HG03039 (cell line): ENCODE measurements around the gene TSC22D1.
"Not testable (repeated sequence)": the region's sequence is repeated elsewhere in the genome, so short reads cannot be mapped to it uniquely, and the experiment has no call there.

Experiments
- ATAC-seq: cut with Tn5 transposase; IDR thresholded peaks from one replicate; pipeline ENCODE4 v1.9.1; 2021; ENCODE audit warnings: mild to moderate bottlenecking, moderate library complexity; ENCODE audit not compliant: unreplicated experiment

TSC22D1 gene

DNA sequence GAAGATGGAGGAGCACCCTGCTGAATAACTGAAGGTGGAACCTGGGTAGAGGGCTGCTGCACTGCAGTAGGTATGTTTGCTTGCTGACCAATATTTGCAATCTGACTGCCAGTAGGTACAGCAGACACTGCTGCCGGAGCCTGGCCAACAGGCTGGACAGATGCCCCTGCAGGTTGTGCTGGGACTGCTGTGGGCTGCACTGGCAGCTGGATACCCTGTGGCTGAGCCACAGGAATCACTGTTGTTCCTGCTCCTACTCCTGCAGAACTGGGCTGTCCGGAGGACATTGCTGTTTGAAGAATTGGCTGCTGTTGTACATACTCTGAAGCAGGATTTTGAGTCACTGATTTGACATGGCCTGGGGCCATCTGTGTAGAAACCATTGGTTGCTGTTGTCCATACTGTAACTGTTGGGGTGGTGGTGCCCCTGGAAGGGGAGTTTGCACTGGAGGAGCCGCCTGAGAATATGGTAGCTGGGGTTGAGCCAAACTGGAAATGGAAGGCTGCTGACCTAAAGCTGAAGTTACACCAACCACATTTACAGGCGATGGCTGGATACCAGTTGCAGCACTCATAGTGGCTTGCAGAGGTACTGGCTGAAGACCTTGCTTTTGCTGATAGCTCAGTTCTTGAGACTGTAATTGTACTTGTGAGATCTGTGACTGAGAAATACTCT is 2.2 kb downstream of the TSC22D1 start:
- ATAC-seq, result no peak

DNA sequence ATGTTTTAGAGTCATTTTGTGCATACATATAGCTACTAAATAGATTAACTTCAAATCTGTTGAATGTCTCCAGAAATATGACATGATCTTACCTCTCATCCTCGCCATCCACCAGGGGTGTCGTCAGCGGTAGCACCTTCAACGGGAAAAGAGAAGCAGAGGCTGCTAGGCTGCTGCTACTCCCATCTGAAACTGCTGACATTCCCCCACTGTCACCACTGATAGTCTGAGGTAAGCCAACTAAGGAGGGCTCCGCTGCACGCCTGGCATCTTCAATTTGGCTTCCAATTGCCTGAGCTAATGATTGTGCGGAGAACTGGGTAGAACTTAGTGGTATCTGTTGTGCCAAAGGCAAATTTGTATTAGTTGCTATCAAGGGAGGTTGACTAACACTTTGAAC is 3.1 kb downstream of the TSC22D1 start:
- ATAC-seq, result no peak

GRCh38 chr13:44566601-44567000 is 9.5 kb downstream of the TSC22D1 start:
- no peak for ATAC-seq

DNA sequence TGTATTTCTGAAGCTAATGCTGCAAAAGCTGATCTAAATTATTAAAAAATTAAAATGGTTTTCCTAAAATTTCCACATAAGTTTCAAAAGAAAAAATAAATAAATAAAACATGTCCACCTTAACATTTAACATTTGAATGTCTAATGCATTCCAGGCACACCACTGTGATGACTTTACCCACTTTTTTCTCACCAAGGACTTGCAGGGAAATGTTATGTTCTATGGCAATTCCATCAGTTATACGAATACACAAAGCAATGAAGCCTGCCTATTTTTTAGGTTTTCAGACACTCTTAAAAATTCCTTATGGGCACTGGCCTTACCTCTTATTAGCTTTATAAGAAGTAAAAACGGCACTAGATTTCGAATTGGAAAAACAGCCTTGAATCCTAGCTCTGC is 10.2 kb downstream of the TSC22D1 start:
- no peak for ATAC-seq

GRCh38 chr13:44564936-44565335 is 11.2 kb downstream of the TSC22D1 start:
- ATAC-seq, result no peak

GRCh38 chr13:44562853-44563252 is 13.3 kb downstream of the TSC22D1 start:
- not testable (repeated sequence) for ATAC-seq

GRCh38 chr13:44561351-44561750 is 14.8 kb downstream of the TSC22D1 start:
- no peak for ATAC-seq

DNA sequence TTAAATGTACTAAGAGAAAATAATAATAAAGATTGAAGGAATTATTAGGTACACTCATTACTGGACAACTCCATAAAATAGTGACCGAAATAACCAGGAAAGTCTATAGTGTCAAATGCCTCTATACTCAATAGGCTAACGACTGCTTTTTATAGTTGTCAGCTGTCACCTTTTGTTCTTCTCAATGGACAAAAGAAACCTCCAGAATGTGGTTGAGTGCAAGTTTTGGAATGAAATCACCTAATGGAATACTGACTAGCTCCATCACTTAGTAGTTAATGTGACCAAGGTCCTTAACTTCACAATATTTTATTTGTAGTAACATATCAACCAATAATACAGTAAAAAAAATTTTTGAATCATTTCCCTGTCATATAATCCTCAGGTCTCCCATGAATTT is 18.1 kb downstream of the TSC22D1 start:
- ATAC-seq, result no peak

- no peak for ATAC-seq
Observed at GRCh38 chr13:44555207-44555606, 20.9 kb downstream of the TSC22D1 start.

DNA sequence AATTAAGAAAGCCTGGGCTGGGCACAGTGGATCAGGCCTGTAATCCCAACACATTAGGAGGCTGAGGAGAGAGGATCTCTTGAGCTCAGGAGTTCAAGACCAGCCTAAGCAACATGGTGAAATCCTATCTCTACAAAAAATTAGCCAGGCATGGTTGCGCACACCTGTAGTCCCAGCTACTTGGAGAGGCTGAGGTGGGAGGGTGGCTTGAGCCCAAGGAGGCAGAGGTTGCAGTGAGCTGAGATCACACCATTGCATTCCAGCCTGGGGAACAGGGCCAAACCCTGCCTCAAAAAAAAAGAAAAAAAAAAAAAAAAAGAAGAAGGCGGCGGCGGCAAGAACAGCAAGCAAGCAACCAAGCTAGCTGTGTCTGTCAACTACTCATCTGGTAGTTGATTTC is 26.7 kb downstream of the TSC22D1 start:
- no peak for ATAC-seq

DNA sequence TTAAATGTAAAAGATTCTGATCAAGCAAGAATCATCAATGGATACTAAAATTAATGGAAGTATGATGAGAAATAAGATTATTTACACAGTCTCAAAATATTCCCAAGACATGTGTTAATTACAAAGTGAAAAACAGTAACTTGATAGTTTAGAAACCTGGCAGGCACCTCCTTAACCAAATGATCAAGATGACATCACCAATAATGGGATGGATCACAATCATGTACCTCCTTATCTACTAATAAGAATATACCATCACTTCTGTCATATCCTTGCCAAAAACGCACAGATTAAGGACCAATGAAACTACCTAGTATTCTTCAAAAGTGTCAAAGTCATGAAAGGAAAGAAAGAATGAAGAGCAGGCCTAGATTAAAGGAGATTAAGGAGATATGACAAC is 30.0 kb downstream of the TSC22D1 start:
- ATAC-seq, result no peak

- ATAC-seq, result no peak
Observed at GRCh38 chr13:44543369-44543768, 32.8 kb downstream of the TSC22D1 start.

GRCh38 chr13:44542361-44542760 is 33.8 kb downstream of the TSC22D1 start:
- ATAC-seq, result no peak

DNA sequence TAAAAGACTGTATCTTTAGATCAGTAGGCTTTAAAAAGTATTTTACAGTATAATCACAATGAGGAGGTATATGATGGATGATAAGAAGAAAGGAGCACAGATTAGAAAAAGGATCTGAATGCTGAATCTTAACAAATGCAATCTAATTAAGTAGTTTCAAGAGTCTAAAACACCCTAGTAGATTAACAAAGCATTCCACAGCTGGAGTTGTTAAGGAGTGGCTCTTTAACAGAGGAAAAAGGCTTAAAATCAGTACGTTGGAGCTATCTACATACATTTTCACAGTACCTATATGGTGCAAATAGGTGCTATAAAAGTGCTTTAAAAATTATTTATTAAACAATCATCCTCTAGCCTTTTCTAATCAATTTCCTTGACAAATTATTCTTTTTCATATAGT is 34.5 kb downstream of the TSC22D1 start:
- ATAC-seq, result no peak

DNA sequence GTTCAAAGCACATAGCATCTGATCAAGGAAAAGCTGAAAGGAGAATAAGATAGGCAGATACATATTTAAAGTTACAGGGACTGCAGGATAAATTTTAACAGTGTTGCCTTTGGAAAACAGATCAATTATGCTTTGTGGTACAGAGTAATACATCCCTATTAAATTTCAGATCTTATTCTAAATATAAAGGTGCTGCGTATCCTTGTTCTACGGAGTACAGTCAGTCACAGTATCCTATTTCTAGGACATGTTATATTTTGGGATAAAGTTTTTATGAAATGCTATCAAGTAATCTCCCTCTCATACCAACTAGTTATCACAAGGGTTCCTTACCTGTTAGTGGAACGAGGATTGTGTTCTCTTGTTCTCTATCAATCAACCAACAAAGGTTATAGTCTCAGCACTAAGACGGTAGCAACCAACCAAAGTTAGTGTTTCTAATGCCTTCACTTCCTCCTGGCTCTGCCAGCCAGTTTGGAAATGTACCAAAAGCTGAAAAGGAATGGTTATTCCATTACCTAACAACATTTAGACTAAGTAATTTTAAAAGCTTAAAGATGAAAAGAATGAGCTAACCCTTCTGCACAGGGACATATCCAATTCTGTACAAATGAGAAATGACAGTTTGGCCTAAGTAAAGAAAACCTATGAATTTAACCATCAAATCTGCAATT is 35.2 kb downstream of the TSC22D1 start:
- ATAC-seq, result no peak

DNA sequence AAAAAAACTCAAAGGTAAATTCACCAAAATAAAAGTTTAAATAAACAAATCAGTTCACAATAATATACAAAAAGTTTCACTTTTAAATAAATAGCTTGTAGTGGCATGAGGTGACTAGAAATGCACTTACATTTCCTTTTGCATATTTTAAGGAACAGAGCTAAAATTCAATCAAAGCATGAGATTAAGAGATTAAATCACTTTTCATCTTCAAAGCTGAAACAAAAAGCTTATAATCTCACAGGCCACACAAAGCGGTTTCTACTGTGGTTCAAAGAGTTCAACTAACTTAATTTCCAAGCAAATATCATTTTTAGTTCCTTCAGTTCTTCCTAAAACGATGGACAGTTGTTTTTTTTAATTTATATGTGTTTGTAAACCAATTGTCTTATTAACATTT is 38.9 kb downstream of the TSC22D1 start:
- no peak for ATAC-seq

GRCh38 chr13:44523146-44524015 is 52.7 kb downstream of the TSC22D1 start:
- ATAC-seq, result no peak

GRCh38 chr13:44519642-44520041 is 56.5 kb downstream of the TSC22D1 start:
- no peak for ATAC-seq

DNA sequence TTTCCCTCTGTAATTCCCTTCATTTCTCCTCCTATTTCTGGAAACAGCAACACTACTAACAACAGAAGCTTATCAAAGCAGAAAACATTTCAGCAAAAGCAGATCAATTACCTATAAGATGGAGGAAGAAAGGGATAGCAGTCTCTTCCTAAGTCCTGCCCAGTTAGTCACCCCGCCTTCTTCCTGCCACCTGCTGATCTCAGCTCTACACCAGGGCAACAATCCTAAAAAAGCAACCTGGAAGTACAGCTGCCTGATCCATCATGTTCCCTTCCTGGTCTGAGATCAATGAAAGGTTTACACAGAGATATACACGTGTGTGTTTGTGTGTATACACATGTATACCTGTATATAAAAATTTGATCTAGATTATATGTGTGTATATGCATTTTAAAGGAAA is 59.4 kb downstream of the TSC22D1 start:
- ATAC-seq, result no peak

GRCh38 chr13:44514278-44514677 is 61.9 kb downstream of the TSC22D1 start:
- no peak for ATAC-seq

GRCh38 chr13:44509853-44510252 is 66.3 kb downstream of the TSC22D1 start:
- ATAC-seq, result not testable (repeated sequence)

- no peak for ATAC-seq
Observed at GRCh38 chr13:44508562-44509077, 67.5 kb downstream of the TSC22D1 start.
